Ecto neural progenitor cell (in vitro differentiated cells): Measurements from ENCODE around the gene CAMP.
A peak's percentile ranks its signal among the peaks of the same experiment; 100 is the strongest.
"Not testable (repeated sequence)": the region's sequence is repeated elsewhere in the genome, so short reads cannot be mapped to it uniquely, and the experiment has no call there.

Experiments
- DNase-seq: peaks from one replicate; pipeline ENCODE4 v3.0.0-alpha.2; 2018; ENCODE audit warnings: low spot score

Gene CAMP, protein sequence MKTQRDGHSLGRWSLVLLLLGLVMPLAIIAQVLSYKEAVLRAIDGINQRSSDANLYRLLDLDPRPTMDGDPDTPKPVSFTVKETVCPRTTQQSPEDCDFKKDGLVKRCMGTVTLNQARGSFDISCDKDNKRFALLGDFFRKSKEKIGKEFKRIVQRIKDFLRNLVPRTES

DNA sequence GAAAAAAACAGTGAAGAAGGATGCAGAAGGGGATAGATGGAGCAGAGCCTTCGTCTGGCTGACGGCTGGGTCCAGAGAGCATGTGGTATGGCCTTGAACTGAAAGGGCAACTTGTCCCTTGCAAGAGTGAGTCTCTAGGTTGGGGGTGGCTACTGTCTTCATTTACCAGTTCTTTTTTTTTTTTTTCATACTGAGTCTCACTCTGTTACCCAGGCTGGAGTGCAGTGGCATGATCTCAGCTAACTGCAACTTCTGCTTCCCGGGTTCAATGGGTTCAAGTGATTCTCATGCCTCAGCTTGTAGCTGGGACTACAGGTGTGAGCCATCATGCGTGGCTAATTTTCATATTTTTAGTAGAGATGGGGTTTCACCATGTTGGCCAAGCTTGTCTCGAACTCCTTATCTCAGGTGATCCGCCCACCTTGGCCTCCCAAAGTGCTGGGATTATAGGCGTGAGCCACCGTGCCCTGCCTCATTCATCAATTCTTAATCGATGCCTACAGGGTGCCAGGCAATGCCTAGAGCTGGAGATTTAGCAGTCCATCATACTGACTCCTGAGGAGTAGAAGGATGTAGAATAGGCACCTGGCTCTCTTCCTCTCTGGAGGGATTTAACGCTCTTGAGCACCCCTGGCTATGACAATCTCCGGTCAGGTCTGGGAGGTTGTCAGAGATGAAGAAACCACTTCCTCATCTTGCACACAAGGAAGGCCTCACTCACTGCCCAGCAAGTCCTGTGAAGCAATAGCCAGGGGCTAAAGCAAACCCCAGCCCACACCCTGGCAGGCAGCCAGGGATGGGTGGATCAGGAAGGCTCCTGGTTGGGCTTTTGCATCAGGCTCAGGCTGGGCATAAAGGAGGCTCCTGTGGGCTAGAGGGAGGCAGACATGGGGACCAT lies at the start of gene CAMP:
Gene CAMP (plus strand): TSS at position 880 of the 898 bp plus-strand sequence. CDS start 17 bp downstream, at position 897.
- DNase-seq = no peak

DNA sequence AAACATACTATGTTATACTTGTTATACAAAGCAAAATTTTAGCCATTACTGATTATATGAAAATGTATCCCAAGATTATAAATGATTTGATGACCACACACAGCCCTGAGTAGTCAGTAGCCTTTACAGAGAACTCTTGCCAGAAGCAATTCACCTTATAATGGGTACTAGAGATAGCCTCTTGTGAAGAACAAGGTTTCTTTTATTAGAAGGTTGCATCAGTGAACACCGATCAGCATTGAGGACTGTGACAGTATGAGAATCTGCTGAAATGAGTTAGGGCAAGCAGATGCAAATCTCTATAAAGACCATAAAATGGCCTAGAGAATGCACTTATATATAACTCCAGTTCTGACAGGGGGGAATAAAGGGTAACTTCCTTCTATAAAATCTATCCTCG lies 45.2 kb upstream of the CAMP start:
- no peak for DNase-seq

DNA sequence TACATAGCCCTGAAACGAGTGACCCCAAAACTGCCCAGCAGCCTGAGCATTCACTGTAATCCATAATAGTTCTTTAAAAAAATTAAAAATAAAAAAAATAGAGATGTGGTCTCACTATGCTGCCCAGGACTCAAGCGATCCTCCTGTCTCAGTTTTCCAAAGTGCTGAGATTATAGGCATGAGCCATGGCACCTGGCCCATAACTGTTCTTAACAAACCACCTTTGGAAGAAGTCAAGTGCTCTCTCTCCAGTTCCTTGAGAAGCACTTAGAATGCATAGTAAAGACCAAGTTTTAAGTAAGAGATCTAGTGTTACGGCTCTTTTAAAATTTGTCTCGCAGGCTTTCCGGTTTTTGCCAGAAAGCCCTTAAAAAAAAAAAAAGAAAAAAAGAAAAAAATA lies 43.3 kb upstream of the CAMP start:
- DNase-seq = no peak

DNA sequence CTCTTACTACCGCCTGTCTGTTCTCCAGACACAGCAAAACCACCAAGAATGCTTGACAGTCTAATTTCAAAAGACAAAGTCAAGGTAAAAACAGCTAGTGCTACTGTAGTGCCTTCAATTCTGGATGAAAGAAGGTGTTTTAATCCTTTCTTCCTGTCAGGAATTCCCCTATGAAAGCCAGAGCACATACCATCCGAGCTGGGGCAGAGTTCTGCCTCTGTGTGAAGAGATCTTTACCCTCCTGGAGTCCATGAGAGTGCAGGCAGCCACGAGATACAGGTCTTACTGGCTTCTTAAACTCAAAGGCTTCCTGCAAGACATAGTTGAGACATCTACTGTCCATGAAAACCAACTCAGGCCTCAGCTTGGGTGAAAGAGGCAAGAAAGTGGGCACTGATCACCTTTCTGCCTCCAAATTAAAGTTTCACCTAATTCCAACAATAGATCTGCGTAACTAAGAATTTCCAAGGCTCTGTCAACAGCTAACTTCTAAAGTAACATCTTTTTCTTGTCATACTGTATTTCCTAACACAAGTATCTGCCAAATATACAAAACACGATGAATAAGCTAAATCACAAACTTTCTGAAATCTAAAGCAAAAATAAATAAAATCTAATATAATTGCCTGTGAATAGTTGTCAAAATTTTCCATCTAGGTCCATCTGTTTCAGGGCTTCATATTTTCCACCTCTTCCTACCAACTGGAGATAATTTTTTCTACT lies 42.6 kb upstream of the CAMP start:
- DNase-seq = no peak

DNA sequence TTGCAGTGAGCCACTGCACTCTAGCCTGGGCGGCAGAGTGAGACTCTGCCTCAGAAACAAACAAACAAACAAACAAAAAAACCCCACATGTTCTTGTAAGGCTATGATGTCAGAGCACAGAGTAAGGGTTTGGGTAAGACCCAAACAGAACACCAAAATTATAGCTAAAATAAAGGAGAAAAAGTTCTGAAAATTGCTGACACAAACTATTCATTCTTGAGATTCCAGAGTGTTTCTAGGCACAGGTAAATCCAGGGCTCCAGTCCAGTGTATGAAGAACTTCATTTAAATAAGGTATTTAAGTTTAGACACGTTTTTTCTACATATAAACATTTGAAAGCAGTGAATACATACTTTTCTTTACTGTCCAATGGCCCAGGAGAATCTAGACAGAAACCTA lies 39.0 kb upstream of the CAMP start:
- DNase-seq = no peak

DNA sequence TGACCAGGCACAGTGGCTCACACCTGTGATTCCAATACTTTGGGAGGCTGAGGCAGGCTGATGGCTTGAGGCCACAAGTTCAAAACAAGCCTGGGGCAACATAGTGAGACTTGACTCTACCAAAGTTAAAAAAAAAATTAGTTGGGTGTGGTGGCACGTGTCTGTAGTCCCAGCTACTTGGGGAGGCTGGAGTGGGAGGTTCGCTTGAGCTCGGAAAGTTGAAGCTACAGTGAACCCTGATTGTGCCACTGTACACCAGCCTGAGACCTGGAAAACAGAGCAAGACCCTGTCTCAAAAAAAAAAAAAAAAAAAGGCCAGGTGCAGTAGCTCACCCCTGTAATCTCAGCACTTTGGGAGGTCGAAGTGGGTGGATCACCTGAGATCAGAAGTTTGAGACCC lies 38.2 kb upstream of the CAMP start:
- no peak for DNase-seq

DNA sequence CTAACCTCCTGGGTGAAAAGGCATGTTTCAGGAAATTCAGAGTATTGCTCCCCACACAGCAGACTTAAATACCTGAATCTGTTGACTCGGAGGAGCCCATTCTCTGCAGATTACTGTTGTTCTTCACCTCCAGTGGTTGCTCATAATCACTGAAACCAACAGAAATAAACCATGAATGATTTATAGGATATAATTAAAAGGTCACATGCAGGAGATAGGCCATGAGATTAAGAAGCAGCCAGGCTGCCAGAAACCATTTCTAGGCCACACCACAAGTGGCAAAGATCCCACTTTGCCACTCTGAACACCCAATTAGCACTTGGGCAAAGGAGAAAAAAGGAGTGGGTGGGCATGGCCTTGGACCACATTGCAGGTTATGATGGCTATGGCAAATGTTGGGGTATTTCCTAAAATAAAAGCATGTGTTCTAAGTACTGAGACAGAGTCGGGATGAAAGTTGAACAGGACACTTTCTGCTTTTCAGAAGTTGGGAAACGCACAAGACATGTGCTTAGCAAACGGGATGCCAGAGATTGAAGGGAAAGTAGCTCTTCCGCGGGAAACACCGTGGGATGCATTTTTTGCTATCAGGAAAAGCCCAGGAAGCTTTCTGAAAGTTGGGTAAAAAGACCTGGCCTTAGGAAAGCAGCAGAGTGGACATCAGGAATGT lies 36.5 kb upstream of the CAMP start:
- no peak for DNase-seq

DNA sequence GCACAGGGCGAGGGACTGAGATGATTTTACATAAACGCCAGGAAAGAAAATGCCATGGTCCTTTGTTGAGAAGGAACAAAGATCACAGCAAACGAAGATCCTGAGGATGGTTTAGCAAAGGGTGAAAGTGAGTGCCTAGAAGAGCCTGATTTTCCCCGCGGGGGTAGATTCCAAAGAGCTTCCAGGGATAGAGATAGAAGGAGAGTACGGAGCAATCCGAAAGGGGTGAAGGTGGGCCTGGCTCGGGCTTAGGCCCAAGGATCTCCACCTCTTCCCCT lies 36.1 kb upstream of the CAMP start:
- DNase-seq = no peak

DNA sequence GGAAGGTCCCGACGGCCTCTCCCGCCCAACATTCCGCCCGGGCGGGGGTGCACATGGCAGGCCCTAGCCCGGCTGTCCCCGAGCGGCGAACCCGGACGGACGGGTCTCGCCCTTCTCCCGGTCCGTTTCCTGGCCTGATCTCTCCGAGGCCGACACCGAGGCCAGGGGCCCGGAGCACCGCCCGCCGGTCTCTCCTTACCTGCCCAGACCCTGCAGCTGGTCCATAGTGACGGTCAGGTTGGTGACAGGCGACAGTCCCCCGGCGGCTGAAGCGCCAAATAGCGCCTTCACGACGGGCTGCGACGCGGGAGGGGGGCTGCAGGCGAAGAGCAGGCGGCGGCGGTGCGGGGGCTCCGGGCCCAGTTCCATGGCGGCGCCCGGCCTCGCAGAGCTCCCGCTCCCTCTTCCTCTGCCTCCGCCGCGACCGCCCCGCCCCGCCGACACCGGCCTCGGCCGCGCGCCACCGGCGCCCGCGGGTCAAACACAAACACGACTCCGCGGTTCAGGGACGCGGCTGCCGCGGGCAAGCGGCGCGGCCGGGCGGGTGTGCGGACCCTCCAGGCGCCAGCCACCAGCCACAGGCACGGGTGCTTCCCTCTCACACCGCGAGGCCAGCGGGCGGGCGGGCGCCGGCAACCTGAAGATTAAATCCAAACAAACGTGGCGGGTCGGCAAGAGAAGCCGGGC lies 35.6 kb upstream of the CAMP start:
- no peak for DNase-seq

DNA sequence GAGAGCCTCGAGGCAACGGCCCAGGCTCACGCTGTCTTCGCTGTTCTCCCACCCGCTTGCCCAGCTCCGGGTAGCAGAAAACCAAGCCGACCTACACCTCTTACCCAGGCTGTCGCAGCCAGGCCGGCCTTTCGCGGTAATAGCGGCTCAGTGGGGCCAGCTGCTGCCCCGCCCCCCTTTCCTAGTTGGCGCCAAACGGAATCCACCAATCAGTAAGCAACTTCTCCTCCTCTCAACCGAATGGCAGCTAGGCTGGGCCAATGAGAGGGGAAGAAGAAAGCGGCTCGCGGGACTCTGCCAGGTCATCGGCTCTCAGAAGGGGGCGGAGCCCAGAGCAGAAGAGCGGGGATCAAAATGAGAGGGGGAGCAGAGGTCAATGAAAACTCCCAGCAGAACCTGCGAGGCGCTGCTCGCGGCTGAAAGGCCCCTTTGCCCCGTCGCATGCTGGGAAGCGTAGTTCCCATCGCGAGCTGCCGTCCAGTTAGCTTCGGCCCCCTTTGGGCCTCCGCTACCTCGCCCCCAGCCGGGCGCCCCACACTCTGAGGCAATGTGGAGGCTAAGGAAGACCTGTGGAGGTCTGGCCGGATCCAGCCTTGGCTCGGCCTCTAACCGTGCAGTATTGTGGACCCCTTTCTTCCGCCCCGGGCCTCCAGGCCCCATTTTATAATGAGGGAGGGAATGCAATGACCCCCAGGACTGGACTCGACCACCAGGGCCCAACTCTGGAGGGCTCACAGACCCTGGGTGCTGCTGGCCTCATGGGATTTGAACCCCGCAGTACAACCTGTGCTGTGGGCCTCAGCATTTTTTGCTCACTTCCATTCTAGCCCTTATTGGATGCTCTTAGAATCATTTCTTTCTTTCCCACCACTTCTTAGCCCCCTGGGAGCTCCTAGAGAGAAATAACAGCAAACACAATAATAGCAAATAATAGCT lies 34.8 kb upstream of the CAMP start, which contains the start of gene CDC25A:
Gene CDC25A (minus strand): TSS at position 152 of the 936 bp plus-strand sequence. CDS start 470 bp downstream, outside the sequence.
- peak; percentile 98 for DNase-seq

DNA sequence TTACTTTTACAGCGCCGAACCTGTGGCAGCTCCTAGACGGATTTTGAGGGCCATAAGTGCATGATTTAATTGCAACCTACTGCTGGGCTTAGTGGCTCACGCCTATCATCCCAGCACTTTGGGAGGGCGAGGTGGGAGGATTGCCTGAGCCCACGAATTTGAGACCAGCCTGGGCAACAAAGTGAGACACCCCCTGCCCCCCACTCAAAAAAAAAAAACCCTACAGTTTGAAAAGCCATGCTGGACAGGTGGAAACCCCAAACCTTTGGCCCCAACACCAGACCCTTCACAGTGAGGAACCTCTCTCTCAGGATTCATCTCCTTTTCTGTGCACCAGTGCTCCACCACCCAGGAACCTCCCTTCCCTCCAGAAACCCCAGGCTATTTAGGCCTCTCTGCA lies 34.0 kb upstream of the CAMP start:
- DNase-seq = no peak

DNA sequence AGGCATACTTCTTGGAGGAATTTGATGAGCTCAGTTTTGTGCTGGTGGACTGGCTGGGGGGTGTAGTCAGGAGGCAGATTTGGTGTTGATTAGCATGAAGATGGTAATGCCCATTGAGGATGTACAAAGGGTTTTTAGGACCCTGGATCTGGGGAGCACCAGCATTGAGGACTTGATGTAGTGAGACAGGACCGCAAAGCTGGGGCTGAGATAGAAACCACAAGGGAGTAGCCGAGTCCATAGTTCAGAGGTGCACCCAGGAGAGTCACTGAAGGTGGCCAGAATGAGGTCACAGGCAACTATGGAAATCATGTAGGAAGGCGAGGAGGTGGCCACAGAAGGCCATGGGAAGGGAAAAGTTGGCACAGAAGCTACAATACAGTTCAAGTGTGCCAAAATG lies 32.4 kb upstream of the CAMP start:
- DNase-seq = no peak

DNA sequence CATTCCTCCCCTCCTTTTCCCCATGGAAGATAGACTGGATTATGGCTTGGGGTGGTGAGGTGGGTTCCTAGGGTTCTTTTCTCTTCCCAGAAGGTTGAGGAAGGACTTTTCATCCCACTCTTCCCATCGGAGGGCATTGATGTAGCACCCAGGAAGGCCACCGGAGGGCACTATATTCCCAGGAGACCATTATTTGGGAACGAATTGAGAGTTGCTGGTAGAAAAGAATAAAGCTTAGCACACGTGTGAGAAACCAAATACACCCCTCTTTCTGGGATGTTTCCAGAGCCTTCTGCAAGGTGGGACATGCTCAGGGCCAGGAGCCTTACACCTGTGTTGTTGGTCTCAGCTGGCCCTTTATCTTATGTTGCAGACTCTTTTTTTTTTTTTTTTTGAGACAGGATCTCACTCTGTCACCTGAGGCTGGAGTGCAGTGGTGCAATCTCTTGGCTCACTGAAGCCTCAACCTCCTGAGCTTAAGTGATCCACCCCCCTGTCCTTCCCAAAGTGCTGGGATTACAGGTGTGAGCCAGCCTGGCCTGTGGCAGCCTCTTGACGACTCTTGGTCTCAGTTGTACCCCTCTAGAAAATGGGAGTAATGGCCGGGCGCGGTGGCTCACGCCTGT lies 28.7 kb upstream of the CAMP start:
- peak; percentile 79 for DNase-seq

DNA sequence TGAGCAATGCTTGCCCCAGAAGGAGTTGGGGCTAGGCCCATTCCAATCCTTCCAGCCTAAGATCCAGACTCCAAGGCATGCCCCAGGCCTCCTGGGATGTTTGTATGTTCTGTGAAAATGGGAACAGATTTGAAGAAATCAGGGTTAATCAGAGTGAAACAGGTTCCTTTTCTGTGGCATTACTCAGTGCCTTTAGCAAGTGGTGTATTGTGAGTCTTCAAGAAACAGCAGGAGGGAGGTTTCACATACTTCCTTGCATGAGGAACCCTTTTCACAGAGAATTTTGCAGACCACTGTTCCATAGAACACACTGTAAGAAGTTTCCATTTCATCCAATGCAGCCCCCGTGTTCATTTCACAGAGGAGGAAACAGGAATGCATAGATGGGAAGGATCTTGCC lies 26.7 kb upstream of the CAMP start:
- no peak for DNase-seq

DNA sequence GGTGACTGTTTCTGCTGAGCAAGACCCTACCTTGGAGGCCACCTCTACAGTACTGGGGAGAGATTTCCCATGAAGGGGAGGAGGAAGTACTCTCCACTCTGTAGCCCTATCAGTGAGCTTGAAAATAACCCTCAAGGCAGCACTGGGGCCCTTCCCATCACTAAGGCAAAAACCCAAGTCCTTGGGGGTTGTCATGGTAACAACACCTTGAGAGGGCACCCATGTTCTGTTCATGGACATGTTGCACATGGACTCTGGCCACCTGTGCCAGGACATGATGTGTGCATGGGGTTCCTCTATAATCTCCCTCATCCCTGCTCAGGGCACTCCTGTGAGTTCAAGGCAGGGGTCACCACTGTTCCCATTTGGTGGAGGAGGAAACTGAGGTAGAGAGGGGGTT lies 24.2 kb upstream of the CAMP start:
- DNase-seq = no peak

DNA sequence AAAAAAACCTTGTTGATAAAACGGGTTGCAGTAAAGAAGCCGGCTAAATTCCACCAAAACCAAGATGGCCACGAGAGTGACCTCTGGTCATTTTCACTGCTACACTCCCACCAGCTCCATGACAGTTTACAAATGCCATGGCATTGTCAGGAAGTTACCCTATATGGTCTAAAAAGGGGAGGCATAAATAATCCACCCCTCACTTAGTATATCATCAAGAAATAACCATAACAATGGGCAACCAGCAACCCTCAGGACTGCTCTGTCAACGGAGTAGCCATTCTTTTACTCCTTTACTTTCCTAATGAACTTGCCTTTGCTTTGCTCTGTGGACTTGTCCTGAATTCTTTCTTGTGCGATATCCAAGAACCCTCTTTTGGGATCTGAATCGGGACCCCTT lies 20.7 kb upstream of the CAMP start:
- DNase-seq = no peak

DNA sequence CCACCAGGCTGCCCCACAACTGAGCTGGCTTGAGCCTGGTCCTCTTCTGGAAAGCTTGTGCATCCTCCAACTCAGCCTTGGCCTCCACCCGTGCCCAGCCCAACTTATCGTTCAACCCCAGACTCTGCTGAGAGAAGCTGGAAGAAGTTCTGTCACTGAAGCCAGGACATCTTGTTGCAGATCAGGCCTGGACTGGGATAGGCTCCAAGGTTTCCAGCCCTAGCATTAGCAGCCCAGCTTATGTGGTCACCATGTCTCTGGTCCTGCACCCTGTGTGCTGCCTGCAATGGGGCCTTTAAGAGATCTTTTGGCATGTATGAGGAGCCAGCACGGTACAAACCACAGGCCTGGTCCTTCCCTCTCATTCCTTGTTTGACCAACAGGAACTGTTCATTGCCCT lies 15.2 kb upstream of the CAMP start:
- no peak for DNase-seq

DNA sequence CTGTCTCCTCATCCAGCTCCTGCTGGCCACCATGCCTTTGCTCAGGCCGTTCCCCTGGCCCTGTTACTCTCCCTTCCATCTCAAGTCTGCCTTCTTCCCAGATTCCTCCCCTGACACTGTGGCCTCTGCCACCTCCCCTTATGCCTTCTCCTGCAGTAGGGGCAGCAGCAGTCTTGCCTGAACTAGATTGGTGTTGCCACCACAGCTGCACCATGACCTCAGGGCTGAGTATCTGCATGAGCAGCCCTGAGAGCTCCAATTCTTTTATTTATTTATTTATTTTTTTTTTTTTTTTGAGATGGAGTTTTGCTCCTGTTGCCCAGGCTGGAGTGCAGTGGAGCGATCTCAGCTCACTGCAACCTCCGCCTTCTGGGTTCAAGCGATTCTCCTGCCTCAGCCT lies 13.8 kb upstream of the CAMP start:
- DNase-seq = no peak

DNA sequence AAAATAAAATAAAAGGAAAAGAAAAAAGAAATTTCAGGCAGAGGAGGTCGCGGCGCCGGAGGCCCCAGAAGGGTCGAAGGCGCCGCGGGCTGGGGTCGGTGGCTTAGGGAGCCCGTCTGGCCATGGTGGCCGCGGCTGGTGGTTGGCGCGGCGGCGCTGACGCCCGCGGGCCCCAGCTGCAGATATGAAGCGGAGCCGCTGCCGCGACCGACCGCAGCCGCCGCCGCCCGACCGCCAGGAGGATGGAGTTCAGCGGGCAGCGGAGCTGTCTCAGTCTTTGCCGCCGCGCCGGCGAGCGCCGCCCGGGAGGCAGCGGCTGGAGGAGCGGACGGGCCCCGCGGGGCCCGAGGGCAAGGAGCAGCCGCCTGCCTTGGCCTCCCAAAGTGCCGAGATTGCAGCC lies 12.8 kb upstream of the CAMP start:
- not testable (repeated sequence) for DNase-seq

DNA sequence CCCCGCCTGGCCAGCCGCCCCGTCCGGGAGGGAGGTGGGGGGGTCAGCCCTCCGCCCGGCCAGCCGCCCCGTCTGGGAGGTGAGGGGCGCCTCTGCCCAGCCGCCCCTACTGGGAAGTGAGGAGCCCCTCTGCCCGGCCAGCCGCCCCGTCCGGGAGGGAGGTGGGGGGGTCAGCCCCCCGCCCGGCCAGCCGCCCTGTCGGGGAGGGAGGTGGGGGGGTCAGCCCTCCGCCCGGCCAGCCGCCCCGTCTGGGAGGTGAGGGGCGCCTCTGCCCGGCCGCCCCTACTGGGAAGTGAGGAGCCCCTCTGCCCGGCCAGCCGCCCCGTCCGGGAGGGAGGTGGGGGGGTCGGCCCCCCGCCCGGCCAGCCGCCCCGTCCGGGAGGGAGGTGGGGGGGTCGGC lies 11.5 kb upstream of the CAMP start:
- DNase-seq = not testable (repeated sequence)
